T47D (cell line): ENCODE results near the gene ROBO1.
A peak's percentile ranks its signal among the peaks of the same experiment; 100 is the strongest.

Experiments used
- DNase-seq, 2 experiments: peaks; one replicate each; pipeline versions ENCODE4 v3.0.0 to v3.0.0-alpha.2; 2011 to 2012; ENCODE audit warnings: low read depth in 1 of 2, low spot score in 1 of 2
- JUND ChIP-seq: IDR thresholded peaks from 2 replicates; pipeline ENCODE4 v1.6.1; 2012; ENCODE audit warnings: low read depth
- in situ Hi-C: cut with HindIII; loops from 2 replicates; pipeline ENCODE4 v1.10.0; 2016; ENCODE audit warnings: low sequenced_read_pairs, low pct_unique_long_range_greater_than_20kb

ROBO1 gene

DNA sequence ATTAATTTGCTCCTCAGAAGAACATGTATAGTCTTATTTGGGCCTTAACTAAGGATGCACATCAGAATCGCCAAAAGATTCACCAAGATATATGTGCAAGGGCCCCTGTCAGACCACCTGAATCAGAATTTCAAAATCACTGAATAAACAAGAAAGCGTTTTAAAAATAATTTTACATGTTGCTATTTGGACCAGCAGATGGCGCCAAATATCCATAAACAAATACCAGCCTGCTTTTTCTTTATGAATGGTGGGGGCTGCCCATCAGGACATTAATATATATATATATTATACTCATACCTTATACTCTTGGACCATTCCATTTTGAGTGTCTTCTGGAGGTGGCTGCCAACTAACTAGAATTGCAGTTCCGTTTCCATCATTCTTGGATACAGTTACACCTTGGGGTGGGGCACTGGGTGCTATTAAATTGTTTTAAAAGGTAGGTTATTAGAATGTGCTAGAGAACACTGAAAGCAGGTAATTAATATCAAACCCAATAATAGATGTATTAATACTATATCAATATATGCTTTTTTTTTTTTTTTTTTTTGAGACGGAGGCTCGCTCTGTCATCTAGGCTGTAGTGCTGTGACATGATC, 1108.3 kb downstream of the ROBO1 start:
- TF ChIP-seq JUND: no peak
- DNase-seq: peak in 1 of 2 experiments; percentile 50
- in situ Hi-C loops: no loop called here

DNA sequence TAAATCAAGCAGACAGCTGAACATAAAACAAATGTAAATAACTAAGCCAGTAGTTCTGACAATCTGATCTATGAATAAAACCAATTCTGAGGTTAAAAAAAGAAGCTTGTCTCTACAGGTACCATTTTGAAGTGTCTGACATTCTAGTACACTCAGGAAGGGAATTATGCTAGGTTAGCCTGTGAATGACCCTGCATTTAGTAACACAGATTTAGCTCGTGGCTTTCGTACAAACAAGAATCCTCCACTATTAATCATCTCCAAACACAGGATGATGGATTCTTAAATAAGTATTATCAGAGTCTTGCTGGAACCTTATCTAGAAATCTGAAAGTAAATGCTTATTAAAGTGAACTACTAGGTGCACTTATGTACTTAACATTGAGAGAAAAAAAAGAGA, 1120.1 kb downstream of the ROBO1 start:
- in situ Hi-C loops: no loop called here
- DNase-seq: no peak
- no peak for TF ChIP-seq JUND

DNA sequence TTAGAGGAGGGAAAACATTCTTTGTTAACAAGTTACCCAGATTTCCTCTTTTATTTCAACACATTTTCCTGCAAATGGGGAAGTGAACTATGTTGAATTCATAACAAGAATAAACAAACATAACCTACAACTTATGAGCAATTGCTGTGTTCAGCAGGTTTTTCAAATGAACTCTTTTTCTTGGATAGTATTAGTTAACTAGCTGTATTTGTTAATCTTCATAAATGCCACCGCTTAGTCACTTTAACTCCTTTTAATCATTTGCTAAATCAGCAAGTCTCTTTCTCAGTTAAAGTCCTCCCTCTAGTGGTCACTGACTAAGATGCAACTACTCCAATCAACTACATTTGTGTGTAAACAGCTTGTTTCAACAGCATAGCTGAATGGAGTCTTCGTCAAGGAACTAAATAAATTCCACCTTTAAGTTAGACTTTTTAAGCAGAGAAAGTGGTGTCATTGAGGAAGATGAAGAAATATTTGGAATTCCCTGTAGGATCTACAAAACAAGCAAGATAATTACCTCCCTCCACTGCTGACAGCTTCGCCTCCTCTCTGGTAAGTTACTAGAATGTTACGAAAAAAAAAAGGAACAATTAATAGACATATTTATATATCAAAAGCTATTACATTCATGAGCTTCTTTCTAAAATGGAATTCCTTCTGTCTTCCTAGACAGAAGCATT, 1122.0 kb downstream of the ROBO1 start:
- peak; percentile 11 to 87 for DNase-seq
- no peak for TF ChIP-seq JUND
- in situ Hi-C loops: no loop called here

DNA sequence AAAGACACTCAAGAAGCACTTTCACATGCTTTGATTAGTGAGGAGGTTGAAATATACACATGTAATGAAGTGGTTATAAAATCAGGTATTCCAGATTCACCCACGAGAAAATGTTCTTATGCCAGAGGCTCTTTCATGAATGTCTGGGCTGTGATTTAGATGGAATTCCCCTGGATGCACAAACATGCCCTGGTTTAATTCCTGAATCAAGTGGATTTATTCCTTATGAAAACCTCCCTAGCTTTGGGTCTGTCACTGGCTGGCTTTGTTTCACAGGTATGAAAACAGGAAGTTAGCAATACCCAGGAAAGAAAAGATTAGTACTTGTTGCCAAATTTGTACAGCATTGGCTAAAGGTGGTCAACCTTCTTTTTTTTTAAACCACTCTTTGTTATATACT, 1123.0 kb downstream of the ROBO1 start:
- no peak for DNase-seq
- in situ Hi-C loops: no loop called here
- no peak for TF ChIP-seq JUND

DNA sequence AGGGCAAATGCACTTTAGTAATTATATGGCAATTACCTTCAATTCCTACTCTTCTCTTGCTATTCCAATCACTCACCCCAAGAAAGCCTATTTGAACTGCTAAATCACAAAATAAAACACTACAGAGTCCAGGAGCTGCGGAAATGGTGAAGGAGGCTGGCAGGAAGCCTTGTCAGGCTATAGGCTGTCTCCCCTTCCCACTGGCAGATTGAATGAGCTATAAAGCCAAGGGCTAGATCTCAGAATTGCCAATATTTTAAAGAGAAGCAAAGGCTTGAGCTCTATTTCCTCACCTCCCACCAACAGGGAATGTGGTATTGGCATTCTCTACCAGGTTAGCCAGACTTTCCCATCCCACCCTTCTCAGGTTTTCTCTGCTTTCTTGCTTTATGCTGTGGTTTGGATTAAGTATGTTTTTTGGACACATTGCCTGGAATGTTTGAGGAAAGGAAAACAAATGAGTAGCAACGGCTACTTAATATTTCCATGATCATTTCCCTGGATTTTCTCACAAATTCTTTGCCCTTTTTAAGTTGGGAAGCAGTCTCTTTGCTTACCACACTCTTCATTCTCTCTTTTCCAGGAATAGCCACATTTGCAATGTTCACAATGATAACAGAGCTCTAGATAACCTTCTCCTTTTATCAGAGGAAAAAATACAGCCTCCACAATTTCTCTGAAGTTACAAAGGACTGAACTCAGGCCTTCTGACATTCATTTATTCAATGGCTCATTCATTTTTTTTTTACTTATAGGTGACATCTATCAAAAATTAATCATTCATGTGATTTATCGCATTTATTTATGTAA, 1125.4 kb downstream of the ROBO1 start:
- no peak for TF ChIP-seq JUND
- in situ Hi-C loops: no loop called here
- DNase-seq: no peak

DNA sequence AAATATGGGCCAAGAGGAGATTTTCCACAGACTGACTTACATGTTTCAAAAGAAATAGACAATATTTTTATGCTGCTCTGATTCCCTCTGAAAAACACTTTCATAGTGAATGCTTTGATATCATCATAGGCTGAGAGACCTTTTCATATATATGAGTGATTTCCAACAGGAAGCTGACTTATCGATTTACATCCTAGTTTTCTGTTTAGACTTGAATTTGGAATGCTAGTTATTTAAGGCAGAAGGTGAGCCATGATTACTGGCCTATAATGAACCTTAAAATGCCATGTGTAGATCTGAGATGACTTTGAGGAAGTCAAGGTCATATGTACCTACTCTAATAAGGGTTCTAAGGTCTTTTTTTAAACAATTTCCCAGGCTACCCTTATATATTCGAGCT, 1126.1 kb downstream of the ROBO1 start:
- DNase-seq: no peak
- in situ Hi-C loops: no loop called here
- TF ChIP-seq JUND: no peak

DNA sequence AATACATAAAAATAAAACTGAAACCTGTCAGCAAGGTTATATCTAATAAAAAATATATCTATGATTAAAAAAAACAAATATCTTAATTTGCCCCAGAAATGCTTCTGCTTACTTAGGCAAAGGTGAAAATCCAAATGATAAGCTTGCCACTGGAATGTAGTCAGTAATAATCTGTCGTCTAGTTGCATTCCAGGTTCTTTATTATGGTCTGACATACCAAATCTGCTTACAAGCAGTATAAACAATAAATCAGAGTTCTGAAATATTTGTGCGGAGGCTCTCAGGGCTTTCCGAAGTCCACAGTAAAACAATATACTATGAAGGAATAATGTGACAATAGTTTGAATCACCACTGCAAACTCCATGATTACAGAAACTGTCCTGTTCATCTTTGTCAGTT, 1133.5 kb downstream of the ROBO1 start:
- DNase-seq: no peak
- TF ChIP-seq JUND: no peak
- in situ Hi-C loops: no loop called here

DNA sequence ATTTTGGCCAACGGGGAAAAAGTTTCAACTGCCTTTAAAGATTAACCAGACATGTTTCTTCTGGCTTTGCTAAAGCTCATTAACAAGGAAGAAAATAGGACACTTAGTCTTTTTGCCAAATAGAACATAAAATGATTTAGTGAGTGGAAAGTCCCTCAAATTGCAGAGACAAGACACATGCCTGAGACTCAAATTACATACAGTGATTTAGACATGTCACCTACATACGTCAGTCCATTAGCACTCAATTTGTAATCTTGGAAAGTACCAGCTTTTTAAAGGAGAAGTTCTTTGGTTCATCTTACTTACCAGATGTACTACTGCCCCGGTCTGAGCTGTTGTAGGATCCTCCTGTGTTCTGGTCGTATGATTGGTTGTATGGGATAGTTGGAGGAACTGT, 1134.2 kb downstream of the ROBO1 start:
- no peak for TF ChIP-seq JUND
- no peak for DNase-seq
- in situ Hi-C loops: no loop called here

DNA sequence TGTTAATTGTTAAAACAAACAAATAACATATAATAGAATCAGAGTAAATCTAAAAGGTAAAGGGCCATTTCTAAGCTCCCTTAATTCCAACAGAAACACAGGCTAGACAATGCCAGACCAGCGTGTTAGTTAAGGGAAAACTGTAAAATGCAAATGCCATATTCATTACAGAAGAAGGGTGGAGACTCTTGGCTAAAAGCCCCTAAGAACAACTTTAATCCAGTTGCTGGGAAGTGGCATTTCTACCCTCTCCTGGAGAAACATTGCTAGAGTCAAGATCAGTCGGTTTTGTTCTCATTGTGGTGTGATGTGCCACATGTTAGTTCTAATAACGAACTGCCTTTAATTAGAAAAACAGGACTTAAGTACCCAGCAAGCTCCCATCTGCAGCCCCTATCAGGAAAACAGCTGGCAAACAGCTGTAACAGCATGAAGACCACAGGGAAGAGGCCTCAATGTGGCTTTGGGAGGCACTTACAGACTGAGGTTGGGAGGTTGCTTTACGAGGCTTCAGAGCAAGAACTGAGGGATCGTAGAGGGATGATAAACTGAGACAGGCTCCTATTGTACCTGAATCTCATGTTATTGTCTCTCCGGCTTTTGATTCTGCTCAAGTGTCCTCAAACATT, 1134.8 kb downstream of the ROBO1 start:
- TF ChIP-seq JUND: no peak
- in situ Hi-C loops: no loop called here
- no peak for DNase-seq

DNA sequence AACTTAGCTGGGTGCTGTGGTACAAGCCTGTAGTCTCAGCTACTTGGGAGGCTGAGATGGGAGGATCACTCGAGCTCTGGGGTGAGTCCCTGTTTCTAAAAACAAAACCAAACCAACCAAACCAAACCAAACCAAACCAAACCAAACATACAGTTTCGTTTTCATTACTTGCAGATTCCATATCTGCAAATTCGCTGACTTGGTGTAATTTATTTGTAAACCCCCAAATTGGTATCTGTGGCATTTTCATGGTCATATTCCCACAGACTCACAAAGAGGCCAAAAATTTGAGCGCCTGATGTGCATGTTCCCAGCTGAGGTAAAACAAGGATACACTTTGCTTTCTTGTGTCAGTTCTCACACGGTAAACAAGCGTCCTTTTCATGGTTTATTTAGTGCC, 1138.3 kb downstream of the ROBO1 start:
- in situ Hi-C loops: no loop called here
- TF ChIP-seq JUND: no peak
- DNase-seq: no peak

DNA sequence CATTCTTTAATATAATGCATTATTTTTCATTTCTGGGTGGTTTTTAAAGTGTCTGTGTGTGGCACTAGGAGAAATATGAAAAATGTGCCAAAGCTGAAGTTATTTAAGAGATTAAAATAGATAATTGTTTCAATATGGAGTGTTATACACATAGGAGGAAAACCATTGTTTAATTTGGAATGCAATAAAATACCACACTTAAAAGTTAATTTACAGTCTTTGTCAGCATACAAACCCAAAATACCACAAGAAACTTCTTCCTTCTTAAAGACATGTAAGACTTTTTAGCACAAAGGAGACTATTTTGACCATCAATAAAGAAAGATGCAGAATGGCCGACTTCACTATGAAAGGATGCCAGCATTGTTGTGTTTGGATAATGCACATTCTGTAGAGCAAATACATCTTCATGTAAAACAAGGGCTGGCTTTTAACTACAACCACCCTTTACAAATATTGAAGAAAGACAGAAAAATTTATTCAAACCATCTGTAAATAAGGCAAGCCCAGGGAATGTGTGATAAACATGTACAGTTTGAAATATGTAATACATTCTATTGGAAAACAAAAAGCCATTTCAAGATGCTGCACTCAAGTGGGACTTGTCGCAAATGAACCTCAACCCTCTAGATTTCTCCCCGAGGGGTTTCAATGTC, 1146.6 kb downstream of the ROBO1 start:
- TF ChIP-seq JUND: no peak
- no peak for DNase-seq
- in situ Hi-C loops: no loop called here

DNA sequence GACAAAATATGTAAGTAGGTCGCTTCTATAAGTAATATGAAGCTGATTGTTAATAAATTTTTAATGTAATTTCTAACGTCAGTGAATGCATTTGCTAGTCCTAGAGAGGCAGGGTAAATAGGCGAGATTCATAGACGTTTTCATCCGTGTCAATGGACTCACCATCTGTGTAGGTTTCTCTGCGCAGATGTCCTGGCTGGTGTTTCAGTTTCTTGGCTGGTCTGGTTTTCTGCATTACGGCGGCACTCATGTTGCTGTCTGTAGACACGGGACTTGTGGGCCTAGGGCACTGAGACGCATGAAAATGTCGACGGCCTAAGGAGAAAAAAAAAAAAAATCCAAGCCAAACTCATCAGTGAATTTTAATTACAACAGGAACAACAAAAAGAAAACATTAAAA, 1153.3 kb downstream of the ROBO1 start:
- no peak for TF ChIP-seq JUND
- DNase-seq: no peak
- in situ Hi-C loops: no loop called here
